ELF-1 (cell line): Measurements from ENCODE around the gene LZIC.

ENCODE experiments used
- DNase-seq: peaks from one replicate; pipeline ENCODE4 v3.0.0-alpha.2; 2016; ENCODE audit warnings: low read depth, low spot score

LZIC gene

DNA sequence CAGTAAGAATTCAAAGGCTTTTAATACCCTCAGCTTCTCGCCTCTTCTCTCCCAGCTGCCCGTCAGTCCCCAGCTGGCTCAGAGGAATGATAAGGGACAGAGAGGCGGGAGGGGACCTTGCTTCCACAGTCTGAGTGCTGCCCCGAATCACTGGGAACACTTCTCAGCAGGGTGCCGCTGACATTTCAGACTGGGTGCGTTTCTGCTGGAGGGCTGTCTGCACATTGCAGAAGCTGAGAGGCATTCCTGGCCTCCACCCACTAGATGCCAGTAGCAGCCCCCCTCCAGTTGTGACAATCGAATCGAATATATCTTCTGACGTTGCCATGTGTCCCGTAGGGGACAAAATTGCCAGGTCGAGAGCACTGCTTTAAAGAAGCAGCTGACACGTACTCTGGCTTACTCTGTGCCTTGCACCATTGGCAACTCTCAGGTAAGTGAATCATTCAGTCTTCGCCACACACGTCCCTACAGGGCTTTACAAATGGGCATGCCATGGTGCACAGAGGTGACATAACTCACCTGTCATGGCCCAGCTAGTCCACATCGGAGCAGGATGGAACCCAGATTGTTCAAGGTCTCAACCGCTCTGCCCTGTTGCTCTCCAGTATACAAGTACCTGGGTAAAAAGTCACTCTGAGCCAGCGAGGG is 57.0 kb downstream of the LZIC start:
- DNase-seq = no peak

DNA sequence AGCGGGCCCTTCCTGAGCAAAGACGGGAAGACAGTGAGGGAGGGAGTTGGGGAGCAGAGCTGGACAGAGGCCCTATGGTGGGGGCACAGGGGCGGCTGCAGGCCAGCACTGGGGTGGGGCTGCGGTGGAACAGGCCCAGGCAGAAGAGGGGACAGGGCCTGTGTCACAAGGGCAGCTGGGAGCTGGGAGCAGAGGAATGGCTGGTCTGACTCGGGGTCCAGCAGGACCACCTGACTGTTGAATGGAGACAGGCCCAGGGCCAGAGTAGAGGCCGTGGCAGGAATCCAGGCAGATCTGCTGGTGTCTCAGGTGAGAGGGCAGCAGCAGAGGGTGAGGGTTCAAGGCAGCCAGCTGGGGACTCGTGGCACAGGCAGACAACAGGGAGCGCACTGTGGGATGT is 58.4 kb downstream of the LZIC start:
- DNase-seq = no peak

DNA sequence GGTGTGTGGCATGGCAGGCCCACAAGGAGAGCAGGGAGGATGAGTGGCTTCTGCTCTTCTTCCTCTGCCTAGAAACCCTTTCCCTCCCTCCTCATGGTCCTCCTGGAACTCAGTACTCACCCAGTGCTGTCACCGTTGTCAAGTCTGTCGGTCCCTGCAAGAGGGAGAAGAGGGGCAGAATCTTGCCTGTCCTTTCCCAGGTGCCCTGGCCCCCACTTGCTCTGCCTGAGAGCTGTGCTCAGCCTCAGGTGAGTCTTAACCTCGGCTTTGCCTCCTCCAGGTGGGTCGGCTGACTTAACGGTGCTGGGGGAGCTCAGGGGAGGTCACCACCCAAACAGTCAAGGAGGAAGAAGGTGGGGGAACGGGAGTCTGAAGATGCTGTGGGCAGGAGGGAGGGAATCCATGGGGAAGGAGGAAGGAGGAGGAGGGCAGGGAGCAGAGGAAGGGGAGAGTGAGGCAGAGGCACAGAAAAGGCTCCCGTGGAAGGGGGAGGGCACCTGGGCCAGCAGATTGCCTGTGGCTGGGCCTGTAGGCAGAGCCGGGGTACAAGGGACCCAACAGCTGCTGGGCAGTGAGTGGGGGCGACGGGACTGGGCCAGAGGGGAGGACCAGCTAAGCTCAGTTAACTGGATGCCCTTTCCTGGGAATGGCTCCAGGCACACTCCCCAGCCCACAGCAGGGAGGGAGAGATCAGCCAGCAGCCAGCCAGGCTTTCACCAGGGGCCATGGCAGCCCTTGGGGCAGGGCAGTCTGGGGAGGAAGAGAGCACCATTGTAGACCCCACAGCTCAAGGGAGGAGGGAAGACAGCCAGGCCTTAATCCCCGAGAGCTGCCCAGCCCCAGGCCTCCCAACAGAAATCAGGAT is 59.4 kb downstream of the LZIC start:
- no peak for DNase-seq

DNA sequence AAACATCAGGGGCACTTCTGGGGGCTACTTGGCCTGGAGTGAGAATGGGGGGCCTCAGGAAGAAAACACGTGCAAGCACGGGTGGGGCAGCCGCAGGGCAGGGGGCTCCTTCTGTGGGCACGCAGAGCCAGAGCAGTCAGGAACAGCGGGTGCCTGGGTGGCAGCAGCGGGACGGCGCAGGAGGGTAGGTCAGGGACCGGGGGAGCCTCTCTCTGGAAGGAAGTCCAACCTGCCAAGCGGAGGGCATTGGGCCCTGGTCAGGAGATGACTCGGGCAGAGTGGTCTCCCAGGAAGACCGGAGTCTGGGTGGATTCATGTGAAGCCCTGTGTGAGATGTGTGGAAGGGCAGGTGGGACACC is 60.3 kb downstream of the LZIC start:
- no peak for DNase-seq

DNA sequence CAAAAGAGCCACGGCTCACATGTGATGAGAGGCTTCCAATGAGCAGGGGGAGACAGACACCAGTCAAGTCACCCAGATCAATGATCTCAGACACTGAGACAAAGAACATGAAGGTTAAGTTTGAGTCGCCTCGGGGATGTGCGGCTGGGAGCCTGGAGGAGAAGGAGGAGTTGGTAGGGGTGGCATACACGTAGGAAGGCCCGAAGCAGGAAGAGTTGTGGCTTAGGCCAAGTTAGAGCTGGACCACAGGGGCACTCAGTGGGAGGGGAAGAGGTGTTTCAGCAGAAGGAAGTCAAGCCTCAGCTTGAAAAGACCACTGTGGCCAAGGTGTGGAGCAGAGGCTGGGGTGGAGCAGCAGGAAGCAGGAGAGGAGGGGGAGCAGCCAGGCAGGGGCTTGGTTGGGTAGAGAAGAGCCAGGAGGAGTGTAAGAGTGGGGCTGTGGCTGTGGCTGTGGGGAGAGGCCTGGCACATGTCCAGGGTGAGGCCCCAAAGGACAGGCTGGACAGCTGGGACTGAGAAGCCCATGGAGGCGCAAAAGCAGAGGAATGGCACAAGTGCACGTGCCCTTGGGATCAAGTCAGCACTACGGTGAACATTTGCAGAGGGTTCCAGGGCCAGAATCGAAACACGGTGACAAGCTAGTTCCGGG is 60.8 kb downstream of the LZIC start:
- DNase-seq = no peak

DNA sequence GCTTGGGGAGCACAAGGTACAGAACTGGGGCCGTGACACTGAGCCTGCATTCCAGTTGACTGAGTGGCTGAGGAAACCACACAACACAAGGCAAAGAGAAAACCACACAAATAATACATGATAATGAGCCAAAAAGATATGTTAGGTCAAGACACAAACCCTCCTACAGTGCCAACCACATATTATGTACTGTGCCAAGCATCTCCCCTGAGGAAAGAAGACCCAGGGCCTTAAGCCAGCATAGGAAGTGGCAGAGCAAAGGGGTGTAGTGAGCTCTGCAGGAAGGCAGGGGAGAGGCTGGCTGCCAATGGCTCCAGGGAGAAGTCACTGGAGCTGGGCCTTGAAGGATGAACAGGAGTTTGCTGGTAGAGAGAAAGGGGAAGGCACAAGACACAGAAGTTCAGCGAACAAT is 61.3 kb downstream of the LZIC start:
- DNase-seq = no peak
